Ovary (tissue), 9 donors: ENCODE data around the gene CCDC12. TPM values are rescaled to one million over a fixed set of nuclear protein-coding genes. Genes with fewer than 3 reads are reported as not detected.

Source experiments
- DNase-seq, 5 donors: peaks; one replicate each; pipeline ENCODE4 v3.0.0-alpha.2; 2019 to 2020
- H3K27ac ChIP-seq, 2 donors: fragments of 200-600 bp; one replicate each; pipeline versions ENCODE4 v1.5.1 to v1.8.0; 2019 to 2022
- H3K27me3 ChIP-seq: fragments of 200-600 bp; one replicate; pipeline ENCODE4 v1.8.0; 2022
- H3K36me3 ChIP-seq: fragments of 200-600 bp; sonication (generic); one replicate; pipeline ENCODE4 v1.5.1; 2019
- H3K4me1 ChIP-seq: one replicate; pipeline ENCODE4 v1.8.1; 2013; ENCODE audit warnings: mild to moderate bottlenecking, moderate library complexity; ENCODE audit not compliant: insufficient read depth
- H3K4me3 ChIP-seq: fragments of 200-600 bp; sonication (generic); one replicate; pipeline ENCODE4 v1.5.1; 2017
- H3K9me3 ChIP-seq, 2 donors: fragments of 200-600 bp in 1 of 2; sonication (generic) in 1 of 2; one replicate each; pipeline versions ENCODE4 v1.5.1 to v1.8.1; 2013 to 2019; ENCODE audit warnings: mild to moderate bottlenecking in 1 of 2, moderate library complexity in 1 of 2
- CTCF ChIP-seq, 3 donors: fragments of 450-650 bp in 2 of 3; fragments of 200-600 bp in 1 of 3; IDR thresholded peaks; one replicate each; pipeline versions ENCODE4 v1.5.1 to v1.8.0; 2016 to 2022; ENCODE audit warnings: antibody characterized with exemption in 3 of 3, mild to moderate bottlenecking in 1 of 3
- EP300 ChIP-seq: sonication (generic); formaldehyde crosslinking; IDR thresholded peaks from one replicate; pipeline ENCODE4 v1.6.1; 2017; ENCODE audit warnings: antibody characterized with exemption
- POLR2A ChIP-seq: fragments of 450-650 bp; IDR thresholded peaks from one replicate; pipeline ENCODE4 v1.6.1; 2017; ENCODE audit warnings: antibody characterized with exemption, mild to moderate bottlenecking, moderate library complexity
- WGBS, 3 donors: extraction: QIAGEN DNeasy Blood & Tissue Kit in 1 of 3; methylation state at CpG; one replicate each; pipeline versions ENCODE4 v1.1.5 to v1.1.7; 2013 to 2017; 5-methylcytosine and 5-hydroxymethylcytosine counted together
- intact Hi-C, 4 donors: fragments of 100-400 bp; cut with DNase I; formaldehyde crosslinking; loops; one replicate each; pipeline versions ENCODE4 v1.11.0 to v1.15.1; 2022 to 2023
- polyA plus RNA-seq, 2 donors: library from polyadenylated mRNA; stranded (reverse); fragments of 200-250 nt in 1 of 2; fragments of 350-450 nt in 1 of 2; fragmentation: Illumina TruSeq in 1 of 2; extraction: RNeasy Lipid Tissue Mini Kit (QIAGEN cat#74804) in 1 of 2; gene quantifications; one replicate each; pipeline ENCODE4 v1.2.3, GENCODE V29; 2013 to 2014
- small RNA-seq: library from RNA; depleted of rRNA; stranded (forward); fragments of <200 nt; gene quantifications from one replicate; pipeline ENCODE3, GENCODE V24; 2016
- total RNA-seq, 7 donors: library from RNA; depleted of rRNA in 2 of 7; stranded (reverse); fragments of >200 nt in 2 of 7; fragmentation: NEBNext Ultra II Directional in 3 of 7; extraction: Animal tissue kit (Norgen Biotek cat#: 25700) in 3 of 7; gene quantifications; one replicate each; pipeline versions ENCODE4 v1.1.0 to v1.2.4, GENCODE V29; 2016 to 2023
- donor health status: DM: no; HTN: no; CAD: no; lungs with moderate emphysema.
- donor health status: DM: no; HTN: no; CAD: no.
- donor health status: Bipolar disorder and iron deficiency.
- donor health status: DM: yes; HTN: yes; CAD: no.
- donor health status: DM: no; HTN: no; CAD: no.
- donor health status: DM: yes; HTN: yes; CAD: no.

Gene CCDC12
- total and polyA plus RNA-seq, 9 donors = 32.2 to 66.7 (median 42.3) TPM

- TF ChIP-seq POLR2A (no peak), EP300 (no peak), CTCF (IDR thresholded peaks at IDR 0.05) (no peak)
- Histone ChIP-seq H3K9me3 (no peaks in the 10 kb centered on the region), H3K27me3 (no peaks in the 10 kb centered on the region), H3K27ac (no peak overlapping the region), H3K36me3 (no peaks in the 10 kb centered on the region), H3K4me3 (no peak overlapping the region), H3K4me1 (peaks cover 29% of the 10 kb centered on the region)
- WGBS, 3 donors = 95 to 96% (median 96%) methylated on average over 9 of the region's 9 CpGs
- intact Hi-C loops = no loop called here
- no peak for DNase-seq
These were observed 101.0 kb downstream of the CCDC12 start for GRCh38 chr3:46875560-46875959.

GRCh38 chr3:46874430-46874829 is 102.1 kb downstream of the CCDC12 start:
- Histone ChIP-seq H3K4me1 (peaks cover 29% of the 10 kb centered on the region), H3K27me3 (no peaks in the 10 kb centered on the region), H3K36me3 (no peaks in the 10 kb centered on the region), H3K27ac (peak overlapping the region in 1 of 2 donors; percentile 35), H3K4me3 (no peak overlapping the region), H3K9me3 (no peaks in the 10 kb centered on the region)
- TF ChIP-seq POLR2A (no peak), EP300 (no peak), CTCF (IDR thresholded peaks at IDR 0.05) (no peak)
- intact Hi-C loops = no loop called here
- DNase-seq = peak in 4 of 5 donors; percentile 61 to 69 (median 66)
- 6 to 11% (median 11%) methylated on average over 15 to 18 of the region's 18 CpGs for WGBS, 3 donors

- Histone ChIP-seq H3K4me1 (peaks cover 33% of the 10 kb centered on the region), H3K9me3 (no peaks in the 10 kb centered on the region), H3K36me3 (no peaks in the 10 kb centered on the region), H3K27ac (no peak overlapping the region), H3K4me3 (no peak overlapping the region), H3K27me3 (no peaks in the 10 kb centered on the region)
- 58 to 72% (median 63%) methylated on average over 5 of the region's 5 CpGs for WGBS, 3 donors
- intact Hi-C loops = no loop called here
- no peak for DNase-seq
- no peak for TF ChIP-seq CTCF (IDR thresholded peaks at IDR 0.05)
- TF ChIP-seq POLR2A = no peak
- TF ChIP-seq EP300 = no peak
These were observed 103.0 kb downstream of the CCDC12 start for GRCh38 chr3:46873521-46873920.

Small RNAs within 50 kb of the gene (small RNA-seq; reads per million reads assigned to genes)
- not detected for gene AC109583.2

Other genes starting within 250 kb of the CCDC12 start
- gene MYL3, start 113.3 kb downstream of the CCDC12 start, total RNA-seq = 10 to 100 TPM in 1 of 7 donors, 1 to 10 TPM in 6; 2.6 to 10.8 (median 4.3) TPM
- 1 to 10 TPM in 1 of 2 donors, under 1 TPM in 1; 0.63 to 2.9 TPM for gene MYL3, start 113.3 kb downstream of the CCDC12 start, polyA plus RNA-seq
- gene PTH1R, start 99.0 kb downstream of the CCDC12 start, total RNA-seq = 10 to 100 TPM in 6 of 7 donors, 1 to 10 TPM in 1; 5.9 to 23.9 (median 13.4) TPM
- gene PTH1R, start 99.0 kb downstream of the CCDC12 start, polyA plus RNA-seq = 1 to 10 TPM; 3.8 to 9.4 TPM
- 10 to 100 TPM in 6 of 7 donors, 1 to 10 TPM in 1; 9.4 to 19.1 (median 14.0) TPM for gene NBEAL2, start 2.9 kb upstream of the CCDC12 start, total RNA-seq
- gene NBEAL2, start 2.9 kb upstream of the CCDC12 start, polyA plus RNA-seq = 10 to 100 TPM in 1 of 2 donors, 1 to 10 TPM in 1; 3.4 to 13.7 TPM
- gene SETD2, start 187.4 kb upstream of the CCDC12 start, total RNA-seq = 10 to 100 TPM; 46.4 to 62.9 (median 51.2) TPM
- gene SETD2, start 187.4 kb upstream of the CCDC12 start, polyA plus RNA-seq = 10 to 100 TPM; 22.9 to 28.8 TPM